Left hindlimb (tissue), 1 donor: Measurements from ENCODE around the gene ANKRD6.
A peak's percentile ranks its signal among the peaks of the same experiment; 100 is the strongest.
"Not testable (repeated sequence)": the region's sequence is repeated elsewhere in the genome, so short reads cannot be mapped to it uniquely, and the experiment has no call there.

Experiments used
- DNase-seq: peaks from one replicate; pipeline ENCODE4 v3.0.0-alpha.2; 2018

The ANKRD6 gene

DNA sequence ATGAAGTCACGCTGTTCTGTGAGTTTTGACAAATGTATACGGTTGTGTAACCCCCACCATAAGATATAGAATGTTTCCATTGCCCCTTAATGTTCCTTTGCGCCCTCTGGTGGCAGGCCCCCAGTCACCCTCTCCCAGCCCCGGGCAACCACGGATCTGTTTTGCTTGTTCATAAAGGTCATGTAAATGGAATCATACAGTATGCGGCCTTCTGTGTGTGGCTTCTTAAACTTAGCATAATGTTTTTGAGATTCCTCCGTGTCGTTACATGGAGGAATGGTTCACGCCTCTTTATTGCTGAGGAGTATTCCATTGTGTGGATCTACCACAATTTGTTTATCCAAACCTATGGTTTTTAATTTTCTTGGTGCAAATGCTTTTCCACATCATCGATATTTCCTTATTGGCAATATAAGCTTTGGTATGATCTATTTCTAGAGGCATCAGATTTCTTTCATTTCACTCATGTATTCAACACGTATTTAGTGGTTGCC is 177.2 kb downstream of the ANKRD6 start:
- no peak for DNase-seq

DNA sequence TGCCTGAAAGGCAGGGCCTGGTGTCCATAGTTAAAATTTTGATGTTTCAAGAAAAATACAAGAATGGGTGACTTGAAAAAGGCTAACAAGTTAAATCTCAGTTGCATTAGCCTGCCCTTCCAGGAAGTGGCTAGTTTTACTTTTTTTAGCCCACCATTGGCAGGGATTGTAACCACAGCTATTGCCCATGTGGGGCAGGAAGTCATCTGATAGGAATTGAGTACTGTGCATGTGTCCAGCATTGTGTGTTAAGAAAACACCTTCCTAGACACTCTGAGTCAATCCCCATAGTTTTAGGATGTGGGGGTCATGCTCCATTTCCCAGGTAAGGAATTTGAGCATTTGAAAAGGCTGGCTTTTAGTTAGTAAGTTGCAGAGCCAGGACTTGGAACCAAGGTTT is 178.7 kb downstream of the ANKRD6 start:
- no peak for DNase-seq

DNA sequence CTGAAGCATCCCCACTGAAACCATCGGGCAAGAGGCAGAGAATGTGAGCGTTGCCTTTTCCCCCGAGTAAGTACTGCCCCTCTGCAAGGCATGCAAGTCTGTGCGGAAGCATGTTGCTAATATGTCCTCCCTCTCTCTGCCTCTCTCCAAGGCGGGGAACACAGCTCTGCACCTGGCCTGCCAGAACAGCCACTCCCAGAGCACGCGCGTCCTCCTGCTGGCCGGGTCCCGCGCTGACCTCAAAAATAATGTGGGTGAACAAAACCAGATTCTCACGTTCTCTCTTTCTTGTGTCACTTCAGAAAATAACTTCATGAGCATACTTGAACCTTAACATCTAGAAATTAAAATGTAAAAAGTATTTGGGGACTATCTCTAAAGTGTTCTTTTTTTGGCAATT is 179.2 kb downstream of the ANKRD6 start:
- no peak for DNase-seq

DNA sequence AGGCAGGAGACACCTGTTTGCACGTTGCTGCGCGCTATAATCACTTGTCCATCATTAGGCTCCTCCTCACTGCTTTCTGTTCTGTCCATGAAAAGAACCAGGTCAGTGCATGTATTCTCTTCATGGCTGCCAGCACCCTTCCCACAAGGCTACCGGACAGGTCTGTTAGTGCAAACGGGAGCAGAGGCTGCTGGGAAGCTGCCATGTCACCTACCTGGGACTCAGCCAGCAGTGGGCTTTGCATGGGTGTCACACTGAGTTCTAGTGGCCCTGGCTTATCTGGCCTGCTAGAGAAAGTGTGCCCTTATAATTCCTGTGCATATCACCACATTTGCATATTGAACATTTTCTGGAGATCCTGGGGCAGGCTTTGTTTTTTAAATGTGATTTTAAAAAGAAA is 180.8 kb downstream of the ANKRD6 start:
- DNase-seq: no peak

DNA sequence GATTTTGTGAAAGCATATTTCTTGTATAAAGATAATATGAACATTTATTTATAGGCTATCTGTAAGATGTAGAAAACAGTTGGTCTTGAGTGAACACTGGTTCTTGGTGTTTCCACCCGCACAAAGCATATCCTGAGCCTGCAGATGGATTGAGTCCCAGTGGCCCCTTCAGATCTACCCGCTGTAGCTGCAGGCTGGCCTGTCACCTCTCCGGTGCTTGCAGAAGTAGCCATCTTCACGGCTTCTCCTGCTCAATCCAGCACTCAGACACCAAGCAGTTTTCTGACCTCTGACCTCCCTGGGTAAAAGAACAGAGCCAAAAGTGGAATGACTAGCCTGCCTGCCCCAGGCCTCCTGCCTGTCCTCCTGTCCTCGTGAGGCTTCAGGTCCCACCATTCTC is 182.9 kb downstream of the ANKRD6 start:
- DNase-seq: no peak

DNA sequence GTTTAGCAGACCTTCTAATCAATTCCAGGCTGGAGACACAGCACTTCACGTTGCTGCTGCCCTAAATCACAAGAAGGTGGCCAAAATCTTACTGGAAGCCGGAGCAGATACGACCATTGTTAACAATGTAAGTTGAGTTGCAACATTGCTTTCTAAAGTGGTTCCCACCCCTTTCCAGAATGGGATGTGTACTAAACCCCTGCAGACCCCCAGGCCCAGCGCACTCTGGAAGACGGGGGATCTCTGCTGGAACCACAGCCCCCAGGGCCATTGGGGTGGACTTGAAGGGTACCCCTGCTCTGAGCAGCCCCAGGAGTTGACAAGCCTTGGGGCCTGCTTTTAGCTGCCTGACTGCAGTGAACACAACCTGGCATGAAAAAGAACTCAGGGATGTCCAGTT is 183.6 kb downstream of the ANKRD6 start:
- DNase-seq: no peak

DNA sequence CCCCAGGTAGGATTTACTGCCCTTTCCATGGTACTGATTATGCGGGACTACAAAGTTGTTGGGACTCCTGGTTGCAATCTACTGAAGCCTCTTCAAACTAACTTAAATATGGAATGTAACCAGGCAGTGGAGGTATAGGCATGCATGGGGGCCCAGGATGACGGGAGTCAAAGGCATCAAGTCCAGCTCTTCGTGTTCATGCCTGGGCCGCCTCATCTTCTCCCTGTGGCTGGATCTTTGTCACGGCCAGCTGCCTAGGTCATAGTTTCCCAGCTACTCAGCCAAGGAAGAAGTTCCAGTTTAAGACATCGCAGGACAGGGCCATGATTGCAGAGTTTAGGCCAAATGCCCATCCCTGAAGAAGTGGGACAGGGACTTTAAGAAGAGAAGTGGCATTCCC is 185.1 kb downstream of the ANKRD6 start:
- no peak for DNase-seq

DNA sequence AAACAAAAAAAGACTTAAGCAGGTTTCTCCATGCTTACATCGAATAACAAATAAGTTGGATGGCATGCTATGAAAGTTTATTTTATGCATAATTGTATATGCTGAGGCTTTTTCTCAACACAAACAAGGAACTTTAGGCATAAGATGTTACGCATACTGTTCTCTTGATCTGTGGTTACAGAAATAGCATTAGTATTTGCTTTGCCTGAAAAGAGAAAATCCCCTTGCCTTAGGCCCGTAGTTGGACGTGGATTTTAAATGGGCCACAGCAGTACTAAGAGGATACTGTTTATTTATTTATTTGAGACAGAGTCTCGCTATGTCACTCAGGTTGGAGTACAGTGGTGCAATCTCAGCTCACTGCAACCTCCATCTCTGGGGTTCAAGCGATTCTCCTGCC is 186.6 kb downstream of the ANKRD6 start:
- no peak for DNase-seq

DNA sequence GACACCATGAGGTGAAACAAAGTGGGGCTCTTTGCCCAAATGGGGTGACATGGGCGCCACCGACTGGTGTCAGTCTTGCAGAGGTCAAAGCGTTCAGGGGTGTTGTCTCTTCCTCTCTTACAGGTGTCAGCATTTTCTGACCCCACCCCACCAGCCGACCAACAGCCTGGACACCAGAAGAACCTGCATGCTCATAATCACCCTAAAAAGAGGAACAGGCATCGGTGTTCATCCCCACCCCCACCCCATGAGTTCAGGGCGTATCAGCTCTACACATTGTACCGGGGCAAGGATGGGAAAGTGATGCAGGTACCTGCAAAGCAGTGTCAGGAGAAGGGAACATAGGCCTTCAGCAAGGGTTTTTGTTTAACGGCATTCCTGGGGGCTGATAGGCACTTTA is 190.8 kb downstream of the ANKRD6 start:
- no peak for DNase-seq

DNA sequence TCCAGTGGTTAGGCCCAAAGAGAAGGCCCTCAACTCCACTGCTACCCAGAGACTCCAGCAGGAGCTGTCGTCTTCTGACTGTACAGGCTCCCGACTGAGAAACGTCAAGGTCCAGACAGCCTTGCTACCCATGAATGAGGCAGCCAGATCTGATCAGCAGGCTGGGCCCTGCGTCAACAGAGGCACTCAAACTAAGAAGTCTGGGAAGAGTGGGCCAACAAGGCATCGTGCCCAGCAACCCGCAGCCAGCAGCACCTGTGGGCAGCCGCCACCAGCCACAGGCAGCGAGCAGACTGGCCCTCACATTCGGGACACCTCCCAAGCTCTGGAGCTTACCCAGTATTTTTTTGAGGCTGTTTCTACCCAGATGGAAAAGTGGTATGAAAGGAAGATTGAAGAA is 197.5 kb downstream of the ANKRD6 start:
- no peak for DNase-seq

DNA sequence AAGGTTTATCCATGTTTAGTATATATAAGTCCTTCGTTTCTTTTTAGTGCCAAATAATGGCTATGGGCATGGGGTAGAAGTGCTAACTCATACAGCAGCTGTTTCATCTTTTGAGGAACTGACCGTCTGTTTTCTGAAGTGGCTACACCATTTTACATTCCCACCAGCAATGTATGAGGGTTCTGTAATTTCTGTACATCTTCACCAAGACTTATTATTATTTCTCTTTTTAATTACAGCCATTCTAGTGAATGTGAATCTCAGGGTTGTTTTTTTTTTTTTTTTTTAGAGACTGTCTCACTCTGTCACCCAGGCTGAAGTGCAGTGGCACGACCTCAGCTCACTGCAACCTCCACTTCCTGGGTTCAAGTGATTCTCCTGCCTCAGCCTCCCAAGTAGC is 203.5 kb downstream of the ANKRD6 start:
- DNase-seq: not testable (repeated sequence)

DNA sequence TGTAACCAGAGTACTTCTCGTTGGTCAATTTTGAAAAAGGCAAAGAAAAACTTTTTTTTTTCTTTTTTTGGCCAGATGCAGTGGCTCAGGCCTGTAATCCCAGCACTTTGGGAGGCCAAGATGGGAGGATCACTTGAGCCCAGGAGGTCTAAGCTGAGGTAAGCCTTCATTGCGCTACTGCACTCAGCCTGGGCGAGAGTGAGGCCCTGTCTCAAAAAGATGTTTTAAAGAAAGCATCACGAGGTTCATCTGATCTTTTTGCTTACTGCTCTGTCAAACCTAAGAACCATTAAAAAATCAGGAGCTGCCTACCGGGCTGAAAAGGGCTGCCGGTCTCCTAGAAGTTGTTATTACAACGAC is 205.0 kb downstream of the ANKRD6 start:
- DNase-seq: no peak

DNA sequence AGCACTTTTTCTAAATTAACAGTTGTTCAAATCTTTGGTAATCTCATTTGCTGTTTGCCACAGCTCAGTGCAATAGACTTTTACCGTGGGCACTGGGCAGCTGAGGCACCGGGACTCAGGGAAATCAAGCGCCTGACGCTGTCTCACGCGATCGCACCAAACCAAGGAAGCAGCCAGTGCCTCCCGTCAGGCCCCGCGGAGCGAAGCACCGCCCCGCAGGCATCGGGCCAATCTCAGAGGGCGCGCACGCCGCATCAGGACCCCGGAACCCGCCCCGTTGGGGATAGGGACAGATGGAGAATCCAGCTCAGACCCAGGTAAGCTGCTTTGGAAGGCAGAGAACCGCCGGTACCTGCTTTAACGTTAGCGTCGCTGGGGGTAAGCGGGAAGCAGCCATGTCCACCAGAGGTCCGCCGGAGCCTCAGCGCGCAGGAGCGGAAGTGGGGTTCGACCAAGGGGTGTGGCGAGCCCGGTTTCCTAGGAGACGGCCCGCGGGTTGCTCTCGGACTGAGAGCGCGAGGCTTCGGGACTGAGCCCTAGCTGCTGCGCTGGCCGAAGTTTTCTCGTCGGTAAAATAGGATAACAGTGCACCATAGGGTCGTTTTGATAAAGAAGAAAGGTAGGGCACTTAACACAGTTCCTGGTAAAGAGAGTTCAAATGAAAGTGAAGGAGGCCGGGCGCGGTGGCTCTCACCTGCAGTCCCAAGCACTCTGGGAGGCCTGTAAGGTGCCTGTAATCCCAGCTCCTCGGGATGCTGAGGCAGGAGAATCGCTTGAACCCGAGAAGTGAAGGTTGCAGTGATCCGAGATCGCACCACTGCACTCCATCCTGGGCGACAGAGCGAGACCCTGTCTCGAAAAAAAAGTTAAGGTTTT is 205.6 kb downstream of the ANKRD6 start, which contains the start of gene LYRM2:
LYRM2 (minus strand) TSS at position 428 of the 876 bp plus-strand sequence; CDS start at position 397, 31 bp downstream.
- DNase-seq: peak; percentile 97

DNA sequence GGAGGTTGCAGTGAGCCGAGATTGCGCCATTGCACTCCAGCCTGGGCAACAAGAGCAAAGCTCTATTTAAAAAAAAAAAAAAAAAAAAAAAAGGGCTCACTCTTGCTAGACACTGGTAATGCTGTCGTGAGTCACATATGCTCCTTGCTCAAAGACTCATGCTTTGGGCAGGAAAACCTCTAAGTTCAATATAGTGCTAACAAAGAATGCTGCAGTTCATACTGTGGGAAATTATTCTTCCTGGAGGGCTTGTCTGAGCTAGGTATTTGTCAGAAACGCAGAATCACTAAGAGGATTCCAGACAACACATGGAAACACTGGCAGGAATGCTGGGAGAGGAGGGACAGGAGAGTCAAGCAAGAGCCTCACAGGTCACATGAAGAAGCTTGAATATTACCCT is 207.9 kb downstream of the ANKRD6 start:
- DNase-seq: no peak

DNA sequence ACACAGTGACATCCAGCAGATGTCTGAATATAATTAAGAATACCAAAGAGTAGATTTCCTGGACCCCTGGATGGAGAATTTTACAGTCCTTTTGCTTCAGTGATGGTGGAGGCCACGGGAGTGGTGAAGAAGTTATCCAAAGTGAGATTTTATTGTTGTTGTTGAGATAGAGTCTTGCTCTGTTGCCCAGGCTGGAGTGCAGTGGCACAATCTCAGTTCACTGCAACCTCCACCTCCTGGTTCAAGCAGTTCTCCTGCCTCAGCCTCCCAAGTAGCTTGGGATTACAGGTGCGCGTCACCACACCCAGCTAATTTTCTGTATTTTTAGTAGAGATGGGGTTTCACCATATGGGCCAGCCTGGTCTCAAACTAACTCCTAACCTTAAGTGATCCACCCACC is 208.6 kb downstream of the ANKRD6 start:
- DNase-seq: not testable (repeated sequence)

DNA sequence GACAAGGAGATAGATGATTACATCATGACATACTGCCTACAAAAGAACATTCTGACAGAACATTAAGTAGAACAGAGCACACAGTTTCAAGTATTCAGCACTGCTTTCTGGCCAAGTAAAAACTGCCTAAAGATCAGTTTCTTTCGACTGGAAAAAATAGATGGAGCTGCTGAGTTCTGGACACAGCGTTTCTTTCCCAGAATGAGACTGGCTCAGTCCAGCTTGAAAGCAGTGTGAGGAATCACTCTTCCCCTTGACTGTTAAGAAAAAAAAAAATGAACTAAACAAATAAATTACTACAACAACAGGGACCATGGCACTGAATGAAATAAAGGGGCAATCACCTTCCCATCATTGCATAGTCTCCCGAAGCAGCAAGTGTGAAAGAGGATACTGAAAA is 210.0 kb downstream of the ANKRD6 start:
- DNase-seq: no peak

DNA sequence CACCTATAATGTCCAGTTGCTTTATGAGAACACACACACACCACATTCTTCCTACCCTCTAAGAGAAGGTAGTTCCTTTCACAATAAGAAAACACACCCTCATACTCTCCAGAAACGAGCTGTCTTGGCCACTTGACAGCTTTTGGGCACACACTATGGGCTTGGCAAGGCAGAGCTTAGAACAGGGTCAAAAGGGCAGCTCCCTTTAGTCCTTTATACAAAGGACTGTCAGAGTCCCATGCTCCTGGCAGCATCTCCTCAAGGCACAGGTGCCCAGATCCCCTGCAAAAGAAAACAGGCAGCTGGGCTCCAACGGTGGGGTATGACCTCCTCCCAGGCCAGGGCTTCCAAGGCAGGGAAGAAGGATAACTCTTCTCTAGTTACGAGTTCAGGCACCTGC is 210.5 kb downstream of the ANKRD6 start:
- no peak for DNase-seq

DNA sequence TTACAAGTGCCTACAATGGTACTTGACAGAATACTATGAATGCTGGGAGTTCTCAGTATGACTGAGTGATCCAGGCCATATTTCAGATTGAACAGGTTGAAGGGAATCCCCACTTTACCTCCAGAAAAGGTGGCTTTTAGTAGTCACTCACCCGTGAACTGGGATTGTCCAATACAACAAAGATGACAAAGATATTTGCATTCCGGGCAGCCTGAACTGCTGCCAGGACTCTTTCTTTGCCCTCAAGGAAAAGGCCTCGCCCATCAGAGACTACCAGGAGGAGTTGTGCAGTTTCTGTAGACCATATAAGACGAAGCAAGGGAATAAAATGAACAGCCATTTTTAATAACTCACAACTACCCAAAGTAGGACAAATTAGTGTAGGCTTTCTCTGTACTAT is 211.9 kb downstream of the ANKRD6 start:
- no peak for DNase-seq

DNA sequence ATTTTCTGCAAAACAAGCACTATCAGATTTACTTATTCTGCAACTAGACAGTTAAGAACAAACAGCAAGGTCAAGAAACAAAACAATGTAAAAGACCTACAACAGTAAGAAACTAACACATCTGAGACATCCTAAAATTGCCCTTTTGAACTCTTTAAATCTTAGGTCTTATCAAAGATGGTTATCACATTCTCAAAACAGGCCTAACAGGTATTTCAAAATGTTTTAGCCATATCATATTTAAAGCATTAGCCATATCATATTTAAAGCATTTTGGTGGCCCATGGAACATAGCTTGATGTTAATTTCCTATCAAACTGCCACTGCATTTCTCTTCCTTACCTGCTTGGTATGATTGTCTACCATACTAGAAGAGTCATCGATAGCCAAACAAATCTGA is 216.7 kb downstream of the ANKRD6 start:
- DNase-seq: no peak

DNA sequence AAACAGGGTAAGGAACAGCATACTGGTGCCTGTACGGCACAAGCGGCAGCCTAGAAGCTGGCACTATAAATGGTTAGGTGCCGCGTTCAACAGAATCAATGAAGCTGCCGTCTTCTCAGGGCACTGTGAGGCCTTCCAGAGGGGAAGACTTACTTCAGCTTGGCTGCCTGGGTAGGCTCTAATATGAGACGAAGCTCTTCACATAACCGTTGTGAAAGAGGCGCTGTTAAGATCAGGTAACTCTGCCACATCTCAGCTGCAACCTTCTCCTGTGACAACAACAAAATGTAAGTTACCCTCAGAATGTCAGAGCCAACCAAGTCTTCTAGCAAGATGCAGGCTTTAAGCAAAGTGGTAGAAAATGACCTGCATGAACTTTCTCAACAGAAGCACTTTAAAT is 217.6 kb downstream of the ANKRD6 start:
- no peak for DNase-seq

DNA sequence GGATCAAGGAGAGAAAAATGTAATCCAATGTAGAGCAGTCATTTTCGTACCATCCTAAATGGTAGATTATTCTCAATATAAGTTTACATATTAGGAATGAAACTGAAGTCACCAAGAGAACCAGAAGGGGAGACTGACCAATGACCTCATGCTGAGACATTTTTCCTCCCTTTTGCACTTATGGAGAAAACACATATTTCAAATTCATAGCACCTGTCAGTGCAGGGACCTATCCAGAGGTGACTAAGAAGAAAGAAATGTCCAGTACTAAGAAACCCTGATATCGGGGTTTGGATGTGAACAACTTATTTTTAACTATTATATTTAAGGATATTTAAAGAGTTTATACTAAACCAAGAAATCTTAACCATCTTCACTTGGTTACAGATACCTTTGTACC is 222.2 kb downstream of the ANKRD6 start:
- DNase-seq: no peak

DNA sequence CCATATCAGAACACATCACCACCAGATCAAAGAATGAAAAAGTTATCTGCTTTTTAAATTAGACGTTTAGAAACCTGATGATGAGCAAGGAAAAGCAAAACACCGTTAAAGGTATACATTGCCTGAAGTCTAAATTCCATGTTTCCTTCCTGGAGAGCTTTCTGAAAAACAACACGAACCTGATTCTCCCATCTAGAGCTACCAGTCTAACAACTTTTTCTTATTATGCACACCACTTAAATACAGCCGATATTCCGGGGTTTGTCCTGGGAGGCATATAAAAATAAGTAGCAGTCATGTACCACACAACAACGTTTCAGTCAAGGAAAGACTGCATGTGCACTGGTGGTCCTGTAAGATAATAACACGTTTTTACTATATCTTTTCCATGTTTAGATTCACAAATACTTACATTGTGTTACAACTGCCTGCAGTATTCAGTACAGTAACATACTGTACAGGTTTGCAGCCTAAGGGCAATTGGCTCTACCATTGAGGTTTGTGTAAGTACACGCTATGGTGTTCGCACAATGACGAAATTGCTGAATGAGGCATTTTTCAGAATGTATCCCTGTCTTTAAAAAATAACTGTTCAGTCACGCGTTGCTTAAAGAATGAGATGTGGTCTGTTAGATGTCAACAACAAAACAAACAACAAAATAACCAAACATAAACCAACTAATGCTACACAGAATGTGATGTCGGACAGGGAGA is 224.7 kb downstream of the ANKRD6 start:
- no peak for DNase-seq

DNA sequence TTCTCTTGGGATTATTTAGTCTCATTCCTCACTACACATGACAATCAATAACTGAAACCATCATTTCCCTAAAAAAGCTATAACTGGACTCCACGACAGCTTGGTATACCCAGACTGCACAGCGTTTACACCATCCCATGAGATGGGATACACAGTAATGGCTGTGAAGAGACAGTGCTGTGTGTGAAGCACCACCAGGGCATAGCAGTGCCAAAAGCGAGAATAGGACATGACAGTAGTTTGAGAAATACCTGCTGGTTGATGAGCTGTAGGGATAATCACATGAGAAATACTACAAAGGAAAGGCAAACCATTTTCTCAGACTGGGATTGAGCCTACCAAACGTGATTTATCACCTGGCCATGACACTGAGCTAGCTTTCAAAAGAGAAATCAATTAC is 228.0 kb downstream of the ANKRD6 start:
- no peak for DNase-seq

DNA sequence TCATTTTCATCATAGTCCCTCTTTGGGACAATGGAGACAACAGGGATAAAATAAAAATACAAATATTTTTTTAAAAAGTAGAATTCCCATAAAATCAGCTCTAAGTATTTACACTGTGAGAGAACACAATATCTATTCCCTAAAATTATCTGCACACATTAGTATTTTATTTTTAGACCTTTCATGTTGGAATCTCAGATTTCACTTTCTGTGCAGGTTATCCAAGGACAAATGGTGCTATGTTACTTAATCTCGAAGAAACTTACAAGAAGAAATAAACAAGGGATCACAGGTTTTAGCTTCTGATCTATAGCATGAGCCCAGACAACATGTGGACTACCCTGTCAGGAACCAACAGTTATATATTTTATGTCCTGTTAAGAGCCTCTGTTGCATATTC is 228.6 kb downstream of the ANKRD6 start:
- DNase-seq: no peak
